HepG2 (cell line): ENCODE data around the gene USP27X. TPM values are rescaled to one million over a fixed set of nuclear protein-coding genes. Genes with fewer than 3 reads are reported as not detected.

Experiments used
- DR1 ChIP-seq: sonication (generic); formaldehyde crosslinking; IDR thresholded peaks from 2 replicates; pipeline ENCODE4 v1.8.0; 2021; ENCODE audit warnings: mild to moderate bottlenecking, missing genetic modification reagents, inconsistent platforms
- ETV6 ChIP-seq: sonication (generic); formaldehyde crosslinking; conservative IDR thresholded peaks from 2 replicates; pipeline ENCODE4 v1.4.0; 2020; ENCODE audit warnings: missing genetic modification reagents
- KDM2A ChIP-seq: sonication (generic); formaldehyde crosslinking; IDR thresholded peaks from 2 replicates; pipeline ENCODE4 v1.4.0; 2020; ENCODE audit warnings: low read depth, missing genetic modification reagents, borderline replicate concordance
- MBD4 ChIP-seq: IDR thresholded peaks from 2 replicates; pipeline ENCODE4 v1.6.1; 2012; ENCODE audit warnings: low read length, inconsistent platforms, borderline replicate concordance
- NCOR1 ChIP-seq: fragments of 200-600 bp; sonication (generic); IDR thresholded peaks from 2 replicates; pipeline ENCODE4 v1.7.0; 2017; ENCODE audit warnings: antibody characterized with exemption, low read length, borderline replicate concordance
- POGZ ChIP-seq: sonication (generic); formaldehyde crosslinking; IDR thresholded peaks from 2 replicates; pipeline ENCODE4 v1.4.0; 2020; ENCODE audit warnings: mild to moderate bottlenecking, missing genetic modification reagents
- SMAD9 ChIP-seq: sonication (generic); formaldehyde crosslinking; IDR thresholded peaks from 2 replicates; pipeline ENCODE4 v1.5.1; 2020; ENCODE audit warnings: mild to moderate bottlenecking, missing genetic modification reagents
- TFE3 ChIP-seq: IDR thresholded peaks from 2 replicates; pipeline ENCODE4 v1.6.1; 2016
- U2AF2 ChIP-seq: fragments of 200-400 bp; formaldehyde crosslinking; IDR thresholded peaks from 2 replicates; pipeline ENCODE4 v1.6.1; 2017; ENCODE audit warnings: low read depth, mild to moderate bottlenecking, low read length
- USF2 ChIP-seq, 2 experiments: sonication (generic) in 1 of 2; formaldehyde crosslinking in 1 of 2; IDR thresholded peaks; 2 replicates each; pipeline versions ENCODE4 v1.5.1 to v1.6.1; 2011 to 2020; ENCODE audit warnings: borderline replicate concordance in 1 of 2, low read depth in 1 of 2, low read length in 1 of 2, mild to moderate bottlenecking in 1 of 2, missing genetic modification reagents in 1 of 2, moderate library complexity in 1 of 2
- ZBTB20 ChIP-seq: sonication (generic); formaldehyde crosslinking; IDR thresholded peaks from 2 replicates; pipeline ENCODE4 v1.8.1; 2023; ENCODE audit warnings: missing genetic modification reagents, low read depth, mild to moderate bottlenecking, borderline replicate concordance
- ZBTB3 ChIP-seq: sonication (generic); formaldehyde crosslinking; IDR thresholded peaks from 2 replicates; pipeline ENCODE4 v1.4.0; 2020; ENCODE audit warnings: low read depth, mild to moderate bottlenecking, moderate library complexity, missing genetic modification reagents, borderline replicate concordance
- ZBTB38 ChIP-seq: sonication (generic); formaldehyde crosslinking; IDR thresholded peaks from 2 replicates; pipeline ENCODE4 v1.5.1; 2020; ENCODE audit warnings: mild to moderate bottlenecking, missing genetic modification reagents
- ZFX ChIP-seq: sonication (generic); formaldehyde crosslinking; IDR thresholded peaks from 2 replicates; pipeline ENCODE4 v1.4.0; 2020; ENCODE audit warnings: mild to moderate bottlenecking, low read depth, missing genetic modification reagents, moderate library complexity
- ZNF24 ChIP-seq: fragments of 450-650 bp; IDR thresholded peaks from 2 replicates; pipeline ENCODE4 v1.6.1; 2017; ENCODE audit warnings: antibody characterized with exemption, mild to moderate bottlenecking
- ZNF777 ChIP-seq: sonication (generic); formaldehyde crosslinking; IDR thresholded peaks from 2 replicates; pipeline ENCODE4 v1.4.0; 2020; ENCODE audit warnings: missing genetic modification reagents
- polyA plus RNA-seq, 8 experiments: library from polyadenylated mRNA; depleted of rRNA in 3 of 8; stranded (reverse) in 7 of 8; unstranded in 1 of 8; fragments of >200 nt; fragmentation: Illumina TruSeq in 4 of 8; extraction: Trizol in 4 of 8; gene quantifications; 2 replicates each; pipeline versions ENCODE4 v1.2.1 to v1.2.3, GENCODE V29; 2011 to 2016; ENCODE audit warnings: low read depth in 4 of 8, missing spikeins in 1 of 8, mixed read lengths in 1 of 8; ENCODE audit not compliant: insufficient read depth in 1 of 8
- total RNA-seq, 5 experiments: library from RNA; depleted of rRNA; stranded (reverse); fragments of >200 nt; fragmentation: Illumina TruSeq; extraction: Trizol; gene quantifications; 2 replicates each; pipeline ENCODE4 v1.2.3, GENCODE V29; 2016; ENCODE audit warnings: low read depth in 1 of 5
- TF ChIP-seq, protein P1 (sequence below): fragments of 450-650 bp; IDR thresholded peaks from 2 replicates; pipeline ENCODE4 v1.6.1; 2017; ENCODE audit warnings: mild to moderate bottlenecking
- TF ChIP-seq, protein P2 (sequence below): sonication (generic); formaldehyde crosslinking; IDR thresholded peaks from 2 replicates; pipeline ENCODE4 v1.8.1; 2023; ENCODE audit warnings: mild to moderate bottlenecking, missing genetic modification reagents
- TF ChIP-seq, protein P3 (sequence below): sonication (generic); formaldehyde crosslinking; IDR thresholded peaks from 2 replicates; pipeline ENCODE4 v1.5.1; 2020; ENCODE audit warnings: missing genetic modification reagents, mild to moderate bottlenecking, borderline replicate concordance
- TF ChIP-seq, protein P4 (sequence below): sonication (generic); formaldehyde crosslinking; IDR thresholded peaks from 2 replicates; pipeline ENCODE4 v1.5.0; 2020; ENCODE audit warnings: missing genetic modification reagents

USP27X gene
- total and polyA plus RNA-seq, 2 of the 13 experiments (the other 11 are each of a cell fraction or from before 2014, with no cell fraction given): 7.2 to 9.7 TPM

- TF ChIP-seq, protein P1, sequence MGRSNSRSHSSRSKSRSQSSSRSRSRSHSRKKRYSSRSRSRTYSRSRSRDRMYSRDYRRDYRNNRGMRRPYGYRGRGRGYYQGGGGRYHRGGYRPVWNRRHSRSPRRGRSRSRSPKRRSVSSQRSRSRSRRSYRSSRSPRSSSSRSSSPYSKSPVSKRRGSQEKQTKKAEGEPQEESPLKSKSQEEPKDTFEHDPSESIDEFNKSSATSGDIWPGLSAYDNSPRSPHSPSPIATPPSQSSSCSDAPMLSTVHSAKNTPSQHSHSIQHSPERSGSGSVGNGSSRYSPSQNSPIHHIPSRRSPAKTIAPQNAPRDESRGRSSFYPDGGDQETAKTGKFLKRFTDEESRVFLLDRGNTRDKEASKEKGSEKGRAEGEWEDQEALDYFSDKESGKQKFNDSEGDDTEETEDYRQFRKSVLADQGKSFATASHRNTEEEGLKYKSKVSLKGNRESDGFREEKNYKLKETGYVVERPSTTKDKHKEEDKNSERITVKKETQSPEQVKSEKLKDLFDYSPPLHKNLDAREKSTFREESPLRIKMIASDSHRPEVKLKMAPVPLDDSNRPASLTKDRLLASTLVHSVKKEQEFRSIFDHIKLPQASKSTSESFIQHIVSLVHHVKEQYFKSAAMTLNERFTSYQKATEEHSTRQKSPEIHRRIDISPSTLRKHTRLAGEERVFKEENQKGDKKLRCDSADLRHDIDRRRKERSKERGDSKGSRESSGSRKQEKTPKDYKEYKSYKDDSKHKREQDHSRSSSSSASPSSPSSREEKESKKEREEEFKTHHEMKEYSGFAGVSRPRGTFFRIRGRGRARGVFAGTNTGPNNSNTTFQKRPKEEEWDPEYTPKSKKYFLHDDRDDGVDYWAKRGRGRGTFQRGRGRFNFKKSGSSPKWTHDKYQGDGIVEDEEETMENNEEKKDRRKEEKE: no peak
- no peak for TF ChIP-seq SMAD9 (CRISPR knock-in tag)
- peak; percentile 53; the same call in 1 of the 2 replicates for TF ChIP-seq DR1 (CRISPR knock-in tag)
- TF ChIP-seq ZNF24: no peak
- no peak for TF ChIP-seq ZBTB3 (CRISPR knock-in tag)
- TF ChIP-seq NCOR1: peak; percentile 41; the same call in 1 of the 2 replicates
- no peak for TF ChIP-seq ZBTB38 (CRISPR knock-in tag)
- 0 out of 2 replicates have a peak, but pooled peaks have one; percentile 31 for TF ChIP-seq TFE3
- TF ChIP-seq, protein P2, sequence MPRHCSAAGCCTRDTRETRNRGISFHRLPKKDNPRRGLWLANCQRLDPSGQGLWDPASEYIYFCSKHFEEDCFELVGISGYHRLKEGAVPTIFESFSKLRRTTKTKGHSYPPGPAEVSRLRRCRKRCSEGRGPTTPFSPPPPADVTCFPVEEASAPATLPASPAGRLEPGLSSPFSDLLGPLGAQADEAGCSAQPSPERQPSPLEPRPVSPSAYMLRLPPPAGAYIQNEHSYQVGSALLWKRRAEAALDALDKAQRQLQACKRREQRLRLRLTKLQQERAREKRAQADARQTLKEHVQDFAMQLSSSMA (CRISPR knock-in tag): no peak
- peak; percentile 43; the same call in 1 of the 2 replicates for TF ChIP-seq ZFX (CRISPR knock-in tag)
- TF ChIP-seq ETV6: no peak
- TF ChIP-seq MBD4: no peak
- TF ChIP-seq, protein P3, sequence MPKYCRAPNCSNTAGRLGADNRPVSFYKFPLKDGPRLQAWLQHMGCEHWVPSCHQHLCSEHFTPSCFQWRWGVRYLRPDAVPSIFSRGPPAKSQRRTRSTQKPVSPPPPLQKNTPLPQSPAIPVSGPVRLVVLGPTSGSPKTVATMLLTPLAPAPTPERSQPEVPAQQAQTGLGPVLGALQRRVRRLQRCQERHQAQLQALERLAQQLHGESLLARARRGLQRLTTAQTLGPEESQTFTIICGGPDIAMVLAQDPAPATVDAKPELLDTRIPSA (CRISPR knock-in tag): no peak
- no peak for TF ChIP-seq ZNF777 (CRISPR knock-in tag)
- TF ChIP-seq USF2 (IDR thresholded peaks at IDR 0.05; ENCODE audit: low read depth, low read length): no peak
- no peak for TF ChIP-seq USF2 (CRISPR knock-in tag; IDR thresholded peaks at IDR 0.05; ENCODE audit: borderline replicate concordance)
- TF ChIP-seq KDM2A (CRISPR knock-in tag): no peak
- peak; percentile 87; the same call in 1 of the 2 replicates for TF ChIP-seq ZBTB20 (CRISPR knock-in tag)
- TF ChIP-seq POGZ (CRISPR knock-in tag): 0 out of 2 replicates have a peak, but pooled peaks have one; percentile 16
- TF ChIP-seq, protein P4, sequence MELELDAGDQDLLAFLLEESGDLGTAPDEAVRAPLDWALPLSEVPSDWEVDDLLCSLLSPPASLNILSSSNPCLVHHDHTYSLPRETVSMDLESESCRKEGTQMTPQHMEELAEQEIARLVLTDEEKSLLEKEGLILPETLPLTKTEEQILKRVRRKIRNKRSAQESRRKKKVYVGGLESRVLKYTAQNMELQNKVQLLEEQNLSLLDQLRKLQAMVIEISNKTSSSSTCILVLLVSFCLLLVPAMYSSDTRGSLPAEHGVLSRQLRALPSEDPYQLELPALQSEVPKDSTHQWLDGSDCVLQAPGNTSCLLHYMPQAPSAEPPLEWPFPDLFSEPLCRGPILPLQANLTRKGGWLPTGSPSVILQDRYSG (CRISPR knock-in tag): no peak
- TF ChIP-seq U2AF2: no peak
These were observed 1.7 kb upstream of the USP27X start (continued) for GRCh38 chrX:49877397-49878101.
